GM23338 (cell line): Measurements from ENCODE around the gene RRAD. TPM values are rescaled to one million over a fixed set of nuclear protein-coding genes. Genes with fewer than 3 reads are reported as not detected.

Source experiments
- EZH2phosphoT487 ChIP-seq: fragments of 200-600 bp; sonication (generic); IDR thresholded peaks from one replicate; pipeline ENCODE4 v1.8.1; 2018; ENCODE audit warnings: antibody characterized with exemption; ENCODE audit not compliant: unreplicated experiment
- POLR2AphosphoS5 ChIP-seq: IDR thresholded peaks from 2 replicates; pipeline ENCODE4 v1.6.1; 2016; ENCODE audit warnings: antibody characterized with exemption, low read depth
- STAT1 ChIP-seq: IDR thresholded peaks from one replicate; pipeline ENCODE4 v1.6.1; 2016; ENCODE audit warnings: antibody characterized with exemption; ENCODE audit not compliant: unreplicated experiment
- ZNF114 ChIP-seq: fragments of 250-450 bp; sonication (Bioruptor Pico); IDR thresholded peaks from 2 replicates; pipeline ENCODE4 v1.5.0; 2020; ENCODE audit warnings: mild to moderate bottlenecking, moderate library complexity
- polyA plus RNA-seq: library from polyadenylated mRNA; unstranded; fragments of >200 nt; fragmentation: Nextera tagmentation; extraction: Ambion mirVana; gene quantifications from 2 replicates; pipeline ENCODE4 v1.2.1, GENCODE V29; 2016
- total RNA-seq: library from RNA; depleted of rRNA; stranded (reverse); fragments of >200 nt; shearing (Covaris generic); gene quantifications from 2 replicates; pipeline ENCODE4 v1.2.3, GENCODE V29; 2014
- TF ChIP-seq, protein P1 (sequence below): fragments of 250-450 bp; sonication (Bioruptor Pico); IDR thresholded peaks from 2 replicates; pipeline ENCODE4 v1.5.0; 2020; ENCODE audit warnings: mild to moderate bottlenecking, moderate library complexity
- TF ChIP-seq, protein P2 (sequence below), 2 experiments: fragments of 200-600 bp in 1 of 2; sonication (generic) in 1 of 2; conservative IDR thresholded peaks; 2 replicates each; pipeline versions ENCODE4 v1.5.1 to v1.6.1; 2016 to 2017; ENCODE audit warnings: antibody characterized with exemption in 2 of 2, low read depth in 2 of 2, mild to moderate bottlenecking in 2 of 2, moderate library complexity in 1 of 2
- TF ChIP-seq, protein P3 (sequence below): IDR thresholded peaks from 2 replicates; pipeline ENCODE4 v1.6.1; 2016; ENCODE audit warnings: antibody characterized with exemption

The RRAD gene
- total and polyA plus RNA-seq, 2 experiments from 2014 or later = 0.18 TPM; not detected in 1

DNA sequence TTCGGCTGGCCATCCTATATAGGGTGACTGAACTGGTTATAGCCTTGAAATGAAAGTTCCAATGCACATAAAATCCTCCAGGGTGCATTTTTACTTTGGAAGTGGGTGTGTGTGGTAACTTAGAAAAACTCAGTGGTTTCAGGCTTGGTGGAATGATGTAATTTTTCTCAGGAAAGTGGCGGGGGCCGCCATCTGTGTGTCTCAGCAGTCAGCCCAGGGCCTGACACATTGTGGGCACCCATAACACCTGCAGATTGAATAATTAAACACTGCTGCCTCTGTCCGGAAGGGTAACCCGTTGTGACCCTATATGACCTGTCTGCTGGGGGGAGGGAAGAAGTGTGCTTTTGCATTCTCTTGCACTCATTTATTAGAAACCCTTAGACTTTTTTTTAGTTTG, 47.3 kb downstream of the RRAD start (continued):
- TF ChIP-seq, protein P1, sequence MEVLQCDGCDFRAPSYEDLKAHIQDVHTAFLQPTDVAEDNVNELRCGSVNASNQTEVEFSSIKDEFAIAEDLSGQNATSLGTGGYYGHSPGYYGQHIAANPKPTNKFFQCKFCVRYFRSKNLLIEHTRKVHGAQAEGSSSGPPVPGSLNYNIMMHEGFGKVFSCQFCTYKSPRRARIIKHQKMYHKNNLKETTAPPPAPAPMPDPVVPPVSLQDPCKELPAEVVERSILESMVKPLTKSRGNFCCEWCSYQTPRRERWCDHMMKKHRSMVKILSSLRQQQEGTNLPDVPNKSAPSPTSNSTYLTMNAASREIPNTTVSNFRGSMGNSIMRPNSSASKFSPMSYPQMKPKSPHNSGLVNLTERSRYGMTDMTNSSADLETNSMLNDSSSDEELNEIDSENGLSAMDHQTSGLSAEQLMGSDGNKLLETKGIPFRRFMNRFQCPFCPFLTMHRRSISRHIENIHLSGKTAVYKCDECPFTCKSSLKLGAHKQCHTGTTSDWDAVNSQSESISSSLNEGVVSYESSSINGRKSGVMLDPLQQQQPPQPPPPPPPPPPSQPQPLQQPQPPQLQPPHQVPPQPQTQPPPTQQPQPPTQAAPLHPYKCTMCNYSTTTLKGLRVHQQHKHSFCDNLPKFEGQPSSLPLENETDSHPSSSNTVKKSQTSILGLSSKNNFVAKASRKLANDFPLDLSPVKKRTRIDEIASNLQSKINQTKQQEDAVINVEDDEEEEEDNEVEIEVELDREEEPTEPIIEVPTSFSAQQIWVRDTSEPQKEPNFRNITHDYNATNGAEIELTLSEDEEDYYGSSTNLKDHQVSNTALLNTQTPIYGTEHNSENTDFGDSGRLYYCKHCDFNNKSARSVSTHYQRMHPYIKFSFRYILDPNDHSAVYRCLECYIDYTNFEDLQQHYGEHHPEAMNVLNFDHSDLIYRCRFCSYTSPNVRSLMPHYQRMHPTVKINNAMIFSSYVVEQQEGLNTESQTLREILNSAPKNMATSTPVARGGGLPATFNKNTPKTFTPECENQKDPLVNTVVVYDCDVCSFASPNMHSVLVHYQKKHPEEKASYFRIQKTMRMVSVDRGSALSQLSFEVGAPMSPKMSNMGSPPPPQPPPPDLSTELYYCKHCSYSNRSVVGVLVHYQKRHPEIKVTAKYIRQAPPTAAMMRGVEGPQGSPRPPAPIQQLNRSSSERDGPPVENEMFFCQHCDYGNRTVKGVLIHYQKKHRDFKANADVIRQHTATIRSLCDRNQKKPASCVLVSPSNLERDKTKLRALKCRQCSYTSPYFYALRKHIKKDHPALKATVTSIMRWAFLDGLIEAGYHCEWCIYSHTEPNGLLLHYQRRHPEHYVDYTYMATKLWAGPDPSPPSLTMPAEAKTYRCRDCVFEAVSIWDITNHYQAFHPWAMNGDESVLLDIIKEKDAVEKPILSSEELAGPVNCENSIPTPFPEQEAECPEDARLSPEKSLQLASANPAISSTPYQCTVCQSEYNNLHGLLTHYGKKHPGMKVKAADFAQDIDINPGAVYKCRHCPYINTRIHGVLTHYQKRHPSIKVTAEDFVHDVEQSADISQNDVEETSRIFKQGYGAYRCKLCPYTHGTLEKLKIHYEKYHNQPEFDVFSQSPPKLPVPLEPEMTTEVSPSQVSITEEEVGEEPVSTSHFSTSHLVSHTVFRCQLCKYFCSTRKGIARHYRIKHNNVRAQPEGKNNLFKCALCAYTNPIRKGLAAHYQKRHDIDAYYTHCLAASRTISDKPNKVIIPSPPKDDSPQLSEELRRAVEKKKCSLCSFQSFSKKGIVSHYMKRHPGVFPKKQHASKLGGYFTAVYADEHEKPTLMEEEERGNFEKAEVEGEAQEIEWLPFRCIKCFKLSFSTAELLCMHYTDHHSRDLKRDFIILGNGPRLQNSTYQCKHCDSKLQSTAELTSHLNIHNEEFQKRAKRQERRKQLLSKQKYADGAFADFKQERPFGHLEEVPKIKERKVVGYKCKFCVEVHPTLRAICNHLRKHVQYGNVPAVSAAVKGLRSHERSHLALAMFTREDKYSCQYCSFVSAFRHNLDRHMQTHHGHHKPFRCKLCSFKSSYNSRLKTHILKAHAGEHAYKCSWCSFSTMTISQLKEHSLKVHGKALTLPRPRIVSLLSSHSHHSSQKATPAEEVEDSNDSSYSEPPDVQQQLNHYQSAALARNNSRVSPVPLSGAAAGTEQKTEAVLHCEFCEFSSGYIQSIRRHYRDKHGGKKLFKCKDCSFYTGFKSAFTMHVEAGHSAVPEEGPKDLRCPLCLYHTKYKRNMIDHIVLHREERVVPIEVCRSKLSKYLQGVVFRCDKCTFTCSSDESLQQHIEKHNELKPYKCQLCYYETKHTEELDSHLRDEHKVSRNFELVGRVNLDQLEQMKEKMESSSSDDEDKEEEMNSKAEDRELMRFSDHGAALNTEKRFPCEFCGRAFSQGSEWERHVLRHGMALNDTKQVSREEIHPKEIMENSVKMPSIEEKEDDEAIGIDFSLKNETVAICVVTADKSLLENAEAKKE (CRISPR knock-in tag) = no peak
- TF ChIP-seq, protein P2, sequence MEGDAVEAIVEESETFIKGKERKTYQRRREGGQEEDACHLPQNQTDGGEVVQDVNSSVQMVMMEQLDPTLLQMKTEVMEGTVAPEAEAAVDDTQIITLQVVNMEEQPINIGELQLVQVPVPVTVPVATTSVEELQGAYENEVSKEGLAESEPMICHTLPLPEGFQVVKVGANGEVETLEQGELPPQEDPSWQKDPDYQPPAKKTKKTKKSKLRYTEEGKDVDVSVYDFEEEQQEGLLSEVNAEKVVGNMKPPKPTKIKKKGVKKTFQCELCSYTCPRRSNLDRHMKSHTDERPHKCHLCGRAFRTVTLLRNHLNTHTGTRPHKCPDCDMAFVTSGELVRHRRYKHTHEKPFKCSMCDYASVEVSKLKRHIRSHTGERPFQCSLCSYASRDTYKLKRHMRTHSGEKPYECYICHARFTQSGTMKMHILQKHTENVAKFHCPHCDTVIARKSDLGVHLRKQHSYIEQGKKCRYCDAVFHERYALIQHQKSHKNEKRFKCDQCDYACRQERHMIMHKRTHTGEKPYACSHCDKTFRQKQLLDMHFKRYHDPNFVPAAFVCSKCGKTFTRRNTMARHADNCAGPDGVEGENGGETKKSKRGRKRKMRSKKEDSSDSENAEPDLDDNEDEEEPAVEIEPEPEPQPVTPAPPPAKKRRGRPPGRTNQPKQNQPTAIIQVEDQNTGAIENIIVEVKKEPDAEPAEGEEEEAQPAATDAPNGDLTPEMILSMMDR (conservative IDR thresholded peaks at IDR 0.05; ENCODE audit: low read depth in 2 of 2) = no peak
- no peak for TF ChIP-seq POLR2AphosphoS5
- no peak for TF ChIP-seq EZH2phosphoT487
- TF ChIP-seq ZNF114 = no peak
- TF ChIP-seq STAT1 = no peak
- TF ChIP-seq, protein P3, sequence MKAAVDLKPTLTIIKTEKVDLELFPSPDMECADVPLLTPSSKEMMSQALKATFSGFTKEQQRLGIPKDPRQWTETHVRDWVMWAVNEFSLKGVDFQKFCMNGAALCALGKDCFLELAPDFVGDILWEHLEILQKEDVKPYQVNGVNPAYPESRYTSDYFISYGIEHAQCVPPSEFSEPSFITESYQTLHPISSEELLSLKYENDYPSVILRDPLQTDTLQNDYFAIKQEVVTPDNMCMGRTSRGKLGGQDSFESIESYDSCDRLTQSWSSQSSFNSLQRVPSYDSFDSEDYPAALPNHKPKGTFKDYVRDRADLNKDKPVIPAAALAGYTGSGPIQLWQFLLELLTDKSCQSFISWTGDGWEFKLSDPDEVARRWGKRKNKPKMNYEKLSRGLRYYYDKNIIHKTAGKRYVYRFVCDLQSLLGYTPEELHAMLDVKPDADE = no peak
